ENCODE results near the gene PIH1D2.

- TF ChIP-seq RAD21 (IDR thresholded peaks at IDR 0.05; ENCODE audit: low read depth) (no peak), CTCF (IDR thresholded peaks at IDR 0.05 in 2 of 3, conservative IDR thresholded peaks at IDR 0.05 in 1 of 3; ENCODE audit: borderline replicate concordance in 1 of 3, insufficient read depth in 1 of 3, low read depth in 2 of 3, low read length in 2 of 3) (no peak), SP1 (IDR thresholded peaks at IDR 0.05; ENCODE audit: low read depth) (no peak), CEBPB (IDR thresholded peaks at IDR 0.05; ENCODE audit: low read depth) (no peak), EZH2phosphoT487 (IDR thresholded peaks at IDR 0.05; ENCODE audit: borderline replicate concordance) (no peak)
These were observed 23.1 kb downstream of the PIH1D2 start for GRCh38 chr11:112050721-112051120.
